Rectal smooth muscle tissue (tissue), 1 donor: Measurements from ENCODE around the gene SOCS4.
"Not testable (repeated sequence)": the region's sequence is repeated elsewhere in the genome, so short reads cannot be mapped to it uniquely, and the experiment has no call there.

Experiments used
- H3K27ac ChIP-seq: one replicate; pipeline ENCODE4 v1.7.0; 2013; ENCODE audit warnings: low read depth, low read length, inconsistent platforms
- H3K27me3 ChIP-seq: one replicate; pipeline ENCODE4 v1.7.0; 2013; ENCODE audit warnings: low read length; ENCODE audit not compliant: control insufficient read depth, insufficient read depth
- H3K36me3 ChIP-seq: one replicate; pipeline ENCODE4 v1.7.0; 2013; ENCODE audit warnings: low read length; ENCODE audit not compliant: control insufficient read depth, insufficient read depth
- H3K4me1 ChIP-seq: one replicate; pipeline ENCODE4 v1.7.0; 2013; ENCODE audit warnings: low read length; ENCODE audit not compliant: control insufficient read depth, insufficient read depth
- H3K4me3 ChIP-seq: one replicate; pipeline ENCODE4 v1.7.0; 2013; ENCODE audit warnings: low read length
- H3K9ac ChIP-seq: one replicate; pipeline ENCODE4 v1.7.0; 2013; ENCODE audit warnings: low read length

The SOCS4 gene

GRCh38 chr14:55026793-55027561 lies at the start of gene SOCS4, which contains the start of gene WDHD1:
Gene SOCS4, plus strand, starts transcription at chr14:55027236. Its CDS starts 15,806 bp downstream, at chr14:55043042.
Gene WDHD1, minus strand, starts transcription at chr14:55027099. Its CDS starts 312 bp downstream, at chr14:55026787.
- Histone ChIP-seq H3K36me3 (no peaks in the 10 kb centered on the region), H3K27me3 (no peaks in the 10 kb centered on the region), H3K4me1 (peaks cover 13% of the 10 kb centered on the region), H3K9ac (peak within 1 kb of the TSS; percentile 71), H3K27ac (peak within 1 kb of the TSS; percentile 75), H3K4me3 (peak within 1 kb of the TSS; percentile 93)

DNA sequence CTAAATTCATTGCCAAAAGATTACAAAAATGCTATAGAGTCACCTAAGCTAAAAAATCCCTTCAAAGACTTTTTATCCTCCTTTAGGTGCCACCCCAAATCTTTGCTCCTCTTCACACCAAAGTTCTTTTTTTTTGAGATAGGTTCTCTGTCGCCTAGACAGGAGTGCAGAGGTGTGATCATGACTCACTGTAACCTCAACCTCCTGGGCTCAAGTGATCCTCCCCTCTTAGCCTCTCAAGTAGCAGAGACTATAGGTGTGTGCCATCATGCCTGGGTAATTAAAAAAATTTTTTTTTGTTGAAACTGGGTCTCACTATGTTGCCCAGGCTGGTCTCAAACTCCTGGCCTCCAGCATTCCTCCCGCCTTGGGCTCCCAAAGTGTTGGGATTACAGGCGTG lies 48.0 kb upstream of the SOCS4 start:
- H3K36me3 ChIP-seq: no peaks in the 10 kb centered on the region
- no peak overlapping the region for H3K9ac ChIP-seq
- no peak overlapping the region for H3K4me3 ChIP-seq
- H3K4me1 ChIP-seq: no peaks in the 10 kb centered on the region
- no peaks in the 10 kb centered on the region for H3K27me3 ChIP-seq
- no peak overlapping the region for H3K27ac ChIP-seq

DNA sequence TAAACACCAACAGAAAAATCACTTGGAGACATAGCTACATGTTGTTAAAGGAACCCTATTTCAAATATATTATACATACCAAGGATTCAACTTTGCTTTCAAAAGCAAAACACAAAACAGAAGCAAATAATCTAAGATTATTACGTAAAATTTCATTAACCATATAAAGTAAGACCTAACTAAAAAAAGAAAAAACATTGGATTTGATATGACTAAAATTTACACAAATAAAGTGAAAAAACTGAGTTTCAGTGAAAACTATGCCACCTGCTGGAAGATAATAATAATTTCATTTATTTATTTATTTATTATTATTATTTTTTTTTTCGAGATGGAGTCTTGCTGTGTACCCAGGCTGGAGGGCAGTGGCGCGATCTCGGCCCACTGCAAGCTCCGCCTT lies 45.3 kb upstream of the SOCS4 start:
- Histone ChIP-seq H3K27ac (no peak overlapping the region), H3K4me3 (no peak overlapping the region), H3K36me3 (no peaks in the 10 kb centered on the region), H3K9ac (no peak overlapping the region), H3K4me1 (no peaks in the 10 kb centered on the region), H3K27me3 (no peaks in the 10 kb centered on the region)

GRCh38 chr14:54985156-54985555 lies 41.9 kb upstream of the SOCS4 start:
- no peaks in the 10 kb centered on the region for H3K36me3 ChIP-seq
- no peaks in the 10 kb centered on the region for H3K27me3 ChIP-seq
- no peak overlapping the region for H3K4me3 ChIP-seq
- no peak overlapping the region for H3K27ac ChIP-seq
- H3K4me1 ChIP-seq: no peaks in the 10 kb centered on the region
- no peak overlapping the region for H3K9ac ChIP-seq

DNA sequence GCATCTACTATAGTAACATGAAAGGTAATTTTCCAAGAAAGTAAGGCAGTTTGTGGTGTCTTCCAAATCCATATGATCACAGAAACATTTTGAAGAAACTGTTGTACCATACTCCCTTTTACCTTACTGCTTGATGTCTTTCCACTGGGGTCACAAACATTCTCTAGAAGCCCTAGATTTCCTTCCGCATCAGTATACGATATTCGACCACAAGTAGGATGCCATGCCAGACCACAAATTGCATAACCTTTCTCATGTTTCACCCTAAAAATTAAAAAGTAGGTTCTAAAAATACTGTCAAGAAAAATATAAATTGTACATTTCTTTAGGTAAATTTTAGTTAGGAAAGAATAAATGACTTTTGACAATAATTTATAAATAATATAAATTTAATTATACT lies 26.7 kb upstream of the SOCS4 start:
- Histone ChIP-seq H3K4me1 (no peaks in the 10 kb centered on the region), H3K9ac (no peak overlapping the region), H3K27me3 (no peaks in the 10 kb centered on the region), H3K36me3 (no peaks in the 10 kb centered on the region), H3K4me3 (no peak overlapping the region), H3K27ac (no peak overlapping the region)

DNA sequence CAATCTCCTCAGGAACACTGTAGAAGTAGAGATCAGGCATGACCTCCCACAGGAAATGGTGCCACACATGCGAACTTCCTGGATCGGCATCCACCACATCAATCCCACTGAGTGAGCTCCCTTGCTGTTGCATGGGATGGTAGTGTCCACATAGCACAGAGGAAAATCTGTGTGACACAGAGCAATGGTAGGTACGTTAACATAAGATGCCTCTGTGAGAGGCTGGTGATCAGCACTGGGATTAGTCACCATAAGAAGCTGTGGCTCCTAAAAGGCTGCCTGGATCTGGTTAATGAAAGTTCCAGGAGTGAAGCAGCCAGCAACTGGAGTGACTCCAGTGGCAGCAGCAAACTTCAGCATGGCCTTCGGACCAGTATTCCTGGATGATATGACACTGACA lies 22.0 kb upstream of the SOCS4 start:
- H3K4me3 ChIP-seq: no peak overlapping the region
- H3K27ac ChIP-seq: no peak overlapping the region
- H3K4me1 ChIP-seq: no peaks in the 10 kb centered on the region
- no peak overlapping the region for H3K9ac ChIP-seq
- H3K36me3 ChIP-seq: no peaks in the 10 kb centered on the region
- no peaks in the 10 kb centered on the region for H3K27me3 ChIP-seq

DNA sequence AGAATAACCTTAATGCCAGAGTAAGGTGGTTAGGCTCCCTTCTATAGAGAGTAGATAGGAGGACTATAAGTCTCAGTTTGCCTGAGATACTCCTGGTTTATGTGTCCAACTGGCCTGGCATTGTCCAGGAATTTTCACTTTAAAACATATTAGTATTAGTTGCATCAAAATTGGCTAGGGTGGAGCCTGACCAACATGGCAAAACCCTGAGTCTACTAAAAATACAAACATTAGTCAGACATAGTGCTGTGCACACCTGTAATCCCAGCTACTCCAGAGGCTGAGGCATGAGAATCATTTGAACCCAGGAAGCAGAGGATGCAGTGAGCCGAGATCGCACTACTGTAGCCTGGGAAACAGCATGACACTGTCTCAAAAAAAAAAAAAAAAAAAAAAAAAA lies 12.0 kb upstream of the SOCS4 start:
- H3K4me3 ChIP-seq: no peak overlapping the region
- H3K9ac ChIP-seq: no peak overlapping the region
- H3K27me3 ChIP-seq: no peaks in the 10 kb centered on the region
- H3K4me1 ChIP-seq: no peaks in the 10 kb centered on the region
- no peaks in the 10 kb centered on the region for H3K36me3 ChIP-seq
- no peak overlapping the region for H3K27ac ChIP-seq

DNA sequence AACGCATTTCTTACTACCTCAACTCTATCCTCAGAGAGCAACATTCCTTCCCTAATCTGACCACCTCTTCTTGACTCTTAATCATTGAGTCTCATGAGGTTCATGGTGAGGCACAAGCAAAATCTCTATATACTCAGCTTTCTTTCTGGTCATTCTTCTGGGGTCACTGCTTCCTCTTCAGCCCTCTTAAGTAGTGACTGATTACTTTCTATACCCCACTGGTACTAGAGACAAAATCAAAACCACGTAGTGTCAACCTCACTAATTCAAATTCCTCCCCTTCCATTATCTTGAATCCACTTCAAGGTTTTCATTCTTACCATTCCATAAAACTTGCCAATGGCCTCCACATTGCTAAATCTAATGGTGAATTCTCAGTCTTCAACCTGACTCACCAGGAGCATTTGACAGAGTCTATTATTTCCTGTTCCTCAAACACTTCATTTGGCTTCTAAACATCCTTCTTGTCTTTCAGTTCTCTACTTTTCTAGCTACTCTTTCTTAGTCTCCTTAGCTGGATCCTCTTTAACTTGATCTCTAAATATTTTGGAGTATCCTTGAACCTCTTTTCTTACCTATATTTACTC lies 7.0 kb upstream of the SOCS4 start:
- no peaks in the 10 kb centered on the region for H3K4me1 ChIP-seq
- H3K36me3 ChIP-seq: no peaks in the 10 kb centered on the region
- no peak overlapping the region for H3K4me3 ChIP-seq
- H3K27ac ChIP-seq: no peak overlapping the region
- H3K9ac ChIP-seq: no peak overlapping the region
- no peaks in the 10 kb centered on the region for H3K27me3 ChIP-seq

GRCh38 chr14:55024365-55024764 lies 2.7 kb upstream of the SOCS4 start:
- H3K4me1 ChIP-seq: peaks cover 13% of the 10 kb centered on the region
- H3K27ac ChIP-seq, H3K9ac ChIP-seq, H3K27me3 ChIP-seq, H3K36me3 ChIP-seq, H3K4me3 ChIP-seq: not testable (repeated sequence)

- no peak overlapping the region for H3K9ac ChIP-seq
- peak overlapping the region; percentile 93 for H3K4me3 ChIP-seq
- peaks cover 13% of the 10 kb centered on the region for H3K4me1 ChIP-seq
- H3K36me3 ChIP-seq: no peaks in the 10 kb centered on the region
- no peak overlapping the region for H3K27ac ChIP-seq
- no peaks in the 10 kb centered on the region for H3K27me3 ChIP-seq
Observed at GRCh38 chr14:55025948-55026347, 1.1 kb upstream of the SOCS4 start.

- peak overlapping the region; percentile 75 for H3K27ac ChIP-seq
- H3K4me1 ChIP-seq: peaks cover 13% of the 10 kb centered on the region
- no peaks in the 10 kb centered on the region for H3K36me3 ChIP-seq
- no peaks in the 10 kb centered on the region for H3K27me3 ChIP-seq
- H3K9ac ChIP-seq: peak overlapping the region; percentile 71
- H3K4me3 ChIP-seq: peak overlapping the region; percentile 93
Observed at GRCh38 chr14:55026441-55026792, 619 bp upstream of the SOCS4 start.

DNA sequence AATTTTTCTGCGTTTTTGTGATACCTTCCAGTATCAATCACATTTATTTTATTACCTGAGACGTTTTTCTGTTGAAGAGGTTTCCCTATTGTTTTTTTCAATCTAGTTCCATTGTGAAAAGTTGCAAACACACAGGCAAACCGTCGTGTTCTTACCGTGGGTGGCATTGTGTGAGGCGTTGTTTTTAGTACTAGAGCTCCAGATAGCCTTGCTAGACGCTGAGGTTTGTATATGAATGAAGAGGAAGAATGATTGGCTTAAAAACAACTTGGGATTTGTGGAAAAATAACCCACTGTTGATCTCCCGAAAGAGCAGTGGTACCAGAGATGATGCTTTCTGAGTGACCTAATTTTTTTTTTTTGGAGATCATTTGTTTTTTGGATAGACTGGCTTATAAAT lies 1.0 kb downstream of the SOCS4 start:
- H3K4me1 ChIP-seq: peaks cover 13% of the 10 kb centered on the region
- no peaks in the 10 kb centered on the region for H3K27me3 ChIP-seq
- H3K36me3 ChIP-seq: no peaks in the 10 kb centered on the region
- no peak overlapping the region for H3K9ac ChIP-seq
- no peak overlapping the region for H3K27ac ChIP-seq
- H3K4me3 ChIP-seq: peak overlapping the region; percentile 93

DNA sequence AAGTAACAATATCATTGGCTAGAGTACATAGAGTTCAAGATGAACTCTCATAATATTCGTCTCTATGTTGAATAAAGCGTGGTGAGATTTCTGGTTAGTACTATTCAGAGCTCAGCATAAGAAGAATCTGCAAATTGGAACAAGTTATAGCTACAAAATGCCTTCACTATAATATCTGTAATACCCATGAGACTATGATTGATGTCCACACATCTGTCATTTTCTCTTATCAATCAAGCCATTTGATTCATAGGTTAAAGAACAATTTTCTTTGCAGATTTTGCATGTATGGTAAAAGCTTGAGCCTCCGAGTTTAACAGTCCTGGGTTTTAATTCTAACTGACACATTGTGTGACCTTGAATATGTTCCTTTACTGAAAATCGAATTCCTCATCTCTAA lies 1.4 kb downstream of the SOCS4 start:
- H3K4me3 ChIP-seq: no peak overlapping the region
- no peaks in the 10 kb centered on the region for H3K36me3 ChIP-seq
- peaks cover 13% of the 10 kb centered on the region for H3K4me1 ChIP-seq
- H3K9ac ChIP-seq: no peak overlapping the region
- no peak overlapping the region for H3K27ac ChIP-seq
- H3K27me3 ChIP-seq: no peaks in the 10 kb centered on the region
